HL-60 (cell line): ENCODE measurements around the gene CCDC83.

ENCODE experiments used
- DNase-seq, 2 experiments: peaks; one replicate each; pipeline ENCODE4 v3.0.0-alpha.2; 2010 to 2020; ENCODE audit warnings: low read depth in 1 of 2, low spot score in 1 of 2
- H3K27ac ChIP-seq: fragments of 250-450 bp; sonication (Bioruptor Pico); replicated peaks from 2 replicates; pipeline ENCODE4 v1.5.1; 2020; ENCODE audit warnings: mild to moderate bottlenecking, moderate library complexity
- H3K27me3 ChIP-seq: fragments of 250-450 bp; sonication (Bioruptor Pico); 2 replicates; pipeline ENCODE4 v1.5.1; 2021; ENCODE audit warnings: mild to moderate bottlenecking, moderate library complexity; ENCODE audit not compliant: insufficient read depth, poor library complexity, severe bottlenecking
- H3K4me3 ChIP-seq: replicated peaks from 2 replicates; pipeline ENCODE4 v1.5.1; 2011; ENCODE audit warnings: mild to moderate bottlenecking, control low read depth, low read length; ENCODE audit not compliant: insufficient read depth
- CTCF ChIP-seq: IDR thresholded peaks from one replicate; pipeline ENCODE4 v1.5.1; 2011; ENCODE audit warnings: low read length, control low read depth, inconsistent platforms; ENCODE audit not compliant: insufficient read depth
- GABPA ChIP-seq: IDR thresholded peaks from 2 replicates; pipeline ENCODE4 v1.6.1; 2012; ENCODE audit warnings: low read depth
- POLR2AphosphoS5 ChIP-seq: IDR thresholded peaks from 2 replicates; pipeline ENCODE4 v1.6.1; 2012; ENCODE audit warnings: low read depth
- REST ChIP-seq: IDR thresholded peaks from 2 replicates; pipeline ENCODE4 v1.6.1; 2012; ENCODE audit warnings: low read depth; ENCODE audit not compliant: insufficient replicate concordance
- SPI1 ChIP-seq: IDR thresholded peaks from 2 replicates; pipeline ENCODE4 v1.6.1; 2012; ENCODE audit warnings: low read depth, mild to moderate bottlenecking, borderline replicate concordance

Gene CCDC83

GRCh38 chr11:85874265-85874664 is 19.1 kb downstream of the CCDC83 start:
- no peaks in the 10 kb centered on the region for H3K27me3 ChIP-seq
- no peak for DNase-seq

GRCh38 chr11:85875505-85875904 is 20.3 kb downstream of the CCDC83 start:
- DNase-seq, result no peak
- no peaks in the 10 kb centered on the region for H3K27me3 ChIP-seq
- TF ChIP-seq SPI1 (no peak), CTCF (no peak), GABPA (no peak), REST (no peak), POLR2AphosphoS5 (no peak)
- no peak overlapping the region for H3K4me3 ChIP-seq
- H3K27ac ChIP-seq, result no peak overlapping the region

More at GRCh38 chr11:85874265-85874664, 19.1 kb downstream of the CCDC83 start:
- Histone ChIP-seq H3K4me3 (no peak overlapping the region), H3K27ac (no peak overlapping the region)
- no peak for TF ChIP-seq SPI1
- TF ChIP-seq POLR2AphosphoS5, result no peak
- no peak for TF ChIP-seq GABPA
- TF ChIP-seq REST, result no peak
- no peak for TF ChIP-seq CTCF

GRCh38 chr11:85884581-85885021 is 29.4 kb downstream of the CCDC83 start:
- Histone ChIP-seq H3K27ac (no peak overlapping the region), H3K4me3 (no peak overlapping the region), H3K27me3 (no peaks in the 10 kb centered on the region)
- no peak for TF ChIP-seq SPI1
- TF ChIP-seq POLR2AphosphoS5, result no peak
- TF ChIP-seq CTCF, result no peak
- no peak for TF ChIP-seq REST
- no peak for TF ChIP-seq GABPA
- DNase-seq, result no peak
